ENCODE results near the gene PLXNA2. TPM values are rescaled to one million over a fixed set of nuclear protein-coding genes. Genes with fewer than 3 reads are reported as not detected.

PLXNA2 gene
- total RNA-seq, 2 experiments from 2014 or later = 0.84 to 1.6 TPM

GRCh38 chr1:208190784-208191183 lies 53.4 kb downstream of the PLXNA2 start:
- CTCF ChIA-PET = interaction anchor here (1.0 kb wide), 2 partner anchors 15 to 59 kb away, joined by 3 to 4 read pairs; no protein-coding TSS in a partner anchor
- ATAC-seq (no peak), DNase-seq (no peak)
- POLR2A ChIA-PET = no interaction called here
- Mint-ChIP-seq H3K4me1 (ENCODE audit: low read depth) (peaks cover 17% of the 10 kb centered on the region), H3K27ac (no peak overlapping the region), H3K9me3 (ENCODE audit: insufficient read depth) (no peaks in the 10 kb centered on the region), H3K36me3 (ENCODE audit: low read depth) (no peaks in the 10 kb centered on the region), H3K4me3 (no peak overlapping the region), H3K27me3 (ENCODE audit: low read depth) (peaks cover 29% of the 10 kb centered on the region)

- Mint-ChIP-seq H3K27ac (no peak overlapping the region), H3K27me3 (ENCODE audit: low read depth) (peaks cover 29% of the 10 kb centered on the region), H3K4me3 (no peak overlapping the region), H3K36me3 (ENCODE audit: low read depth) (no peaks in the 10 kb centered on the region), H3K9me3 (ENCODE audit: insufficient read depth) (no peaks in the 10 kb centered on the region), H3K4me1 (ENCODE audit: low read depth) (peaks cover 19% of the 10 kb centered on the region)
- ChIA-PET CTCF (interaction anchor here (2.4 kb wide), 1 partner anchor 56 kb away, joined by 8 read pairs; no protein-coding TSS in a partner anchor), POLR2A (no interaction called here)
- no peak for ATAC-seq
- no peak for DNase-seq
Measured at GRCh38 chr1:208189716-208190115, 54.5 kb downstream of the PLXNA2 start.

GRCh38 chr1:208189183-208189582 lies 55.0 kb downstream of the PLXNA2 start:
- DNase-seq (peak; percentile 42), ATAC-seq (peak; percentile 83)
- H3K4me3 Mint-ChIP-seq = no peak overlapping the region
- ChIA-PET POLR2A (interaction anchor here (0.6 kb wide), 1 partner anchor 57 kb away, joined by 3 read pairs; no protein-coding TSS in a partner anchor), CTCF (interaction anchor here (2.4 kb wide), 1 partner anchor 56 kb away, joined by 8 read pairs; no protein-coding TSS in a partner anchor)
- H3K4me1 Mint-ChIP-seq (ENCODE audit: low read depth) = peaks cover 19% of the 10 kb centered on the region
- peaks cover 27% of the 10 kb centered on the region for H3K27me3 Mint-ChIP-seq (ENCODE audit: low read depth)
- H3K36me3 Mint-ChIP-seq (ENCODE audit: low read depth) = no peaks in the 10 kb centered on the region
- H3K9me3 Mint-ChIP-seq (ENCODE audit: insufficient read depth) = no peaks in the 10 kb centered on the region
- no peak overlapping the region for H3K27ac Mint-ChIP-seq

GRCh38 chr1:208188607-208189006 lies 55.6 kb downstream of the PLXNA2 start:
- DNase-seq (no peak), ATAC-seq (no peak)
- POLR2A ChIA-PET = interaction anchor here (0.6 kb wide), 2 partner anchors 57 to 164 kb away, joined by 3 to 5 read pairs; no protein-coding TSS in a partner anchor
- Mint-ChIP-seq H3K36me3 (ENCODE audit: low read depth) (no peaks in the 10 kb centered on the region), H3K4me1 (ENCODE audit: low read depth) (peaks cover 19% of the 10 kb centered on the region), H3K27me3 (ENCODE audit: low read depth) (peaks cover 29% of the 10 kb centered on the region), H3K4me3 (no peak overlapping the region), H3K9me3 (ENCODE audit: insufficient read depth) (no peaks in the 10 kb centered on the region), H3K27ac (no peak overlapping the region)
- CTCF ChIA-PET = interaction anchor here (2.4 kb wide), 1 partner anchor 57 kb away, joined by 8 read pairs; no protein-coding TSS in a partner anchor

GRCh38 chr1:208187499-208188041 lies 56.6 kb downstream of the PLXNA2 start:
- Mint-ChIP-seq H3K9me3 (ENCODE audit: insufficient read depth) (no peaks in the 10 kb centered on the region), H3K27me3 (ENCODE audit: low read depth) (peaks cover 30% of the 10 kb centered on the region), H3K4me3 (no peak overlapping the region), H3K36me3 (ENCODE audit: low read depth) (no peaks in the 10 kb centered on the region), H3K4me1 (ENCODE audit: low read depth) (peaks cover 19% of the 10 kb centered on the region), H3K27ac (no peak overlapping the region)
- ChIA-PET CTCF (interaction anchor here (1.5 to 2.4 kb wide), 2 partner anchors 56 to 58 kb away, joined by 5 to 8 read pairs; no protein-coding TSS in a partner anchor), POLR2A (no interaction called here)
- no peak for ATAC-seq
- no peak for DNase-seq

GRCh38 chr1:208185801-208186231 lies 58.4 kb downstream of the PLXNA2 start:
- ATAC-seq = no peak
- ChIA-PET POLR2A (no interaction called here), CTCF (no interaction called here)
- H3K4me1 Mint-ChIP-seq (ENCODE audit: low read depth) = peaks cover 19% of the 10 kb centered on the region
- no peaks in the 10 kb centered on the region for H3K9me3 Mint-ChIP-seq (ENCODE audit: insufficient read depth)
- H3K36me3 Mint-ChIP-seq (ENCODE audit: low read depth) = no peaks in the 10 kb centered on the region
- DNase-seq = no peak
- no peak overlapping the region for H3K4me3 Mint-ChIP-seq
- peaks cover 30% of the 10 kb centered on the region for H3K27me3 Mint-ChIP-seq (ENCODE audit: low read depth)
- no peak overlapping the region for H3K27ac Mint-ChIP-seq

- no peaks in the 10 kb centered on the region for H3K9me3 Mint-ChIP-seq (ENCODE audit: insufficient read depth)
- peaks cover 30% of the 10 kb centered on the region for H3K27me3 Mint-ChIP-seq (ENCODE audit: low read depth)
- H3K36me3 Mint-ChIP-seq (ENCODE audit: low read depth) = no peaks in the 10 kb centered on the region
- H3K4me1 Mint-ChIP-seq (ENCODE audit: low read depth) = peaks cover 19% of the 10 kb centered on the region
- no peak overlapping the region for H3K4me3 Mint-ChIP-seq
- no peak for DNase-seq
- ChIA-PET POLR2A (no interaction called here), CTCF (interaction anchor here (1.3 kb wide), 1 partner anchor 54 kb away, joined by 4 read pairs; no protein-coding TSS in a partner anchor)
- ATAC-seq = no peak
- no peak overlapping the region for H3K27ac Mint-ChIP-seq
Measured at GRCh38 chr1:208184966-208185654, 59.1 kb downstream of the PLXNA2 start.

GRCh38 chr1:208183977-208184911 lies 59.9 kb downstream of the PLXNA2 start:
- POLR2A ChIA-PET = no interaction called here
- H3K27ac Mint-ChIP-seq = no peak overlapping the region
- no peaks in the 10 kb centered on the region for H3K9me3 Mint-ChIP-seq (ENCODE audit: insufficient read depth)
- H3K4me3 Mint-ChIP-seq = no peak overlapping the region
- no peak for ATAC-seq
- H3K36me3 Mint-ChIP-seq (ENCODE audit: low read depth) = no peaks in the 10 kb centered on the region
- H3K27me3 Mint-ChIP-seq (ENCODE audit: low read depth) = peaks cover 26% of the 10 kb centered on the region
- DNase-seq = no peak
- peaks cover 12% of the 10 kb centered on the region for H3K4me1 Mint-ChIP-seq (ENCODE audit: low read depth)
- CTCF ChIA-PET = interaction anchor here (1.3 kb wide), 1 partner anchor 53 kb away, joined by 4 read pairs; no protein-coding TSS in a partner anchor

- POLR2A ChIA-PET = interaction anchor here (0.9 kb wide), 1 partner anchor 8 kb away, joined by 3 read pairs; no protein-coding TSS in a partner anchor
- H3K27me3 Mint-ChIP-seq (ENCODE audit: low read depth) = peaks cover 23% of the 10 kb centered on the region
- H3K4me1 Mint-ChIP-seq (ENCODE audit: low read depth) = peaks cover 6% of the 10 kb centered on the region
- H3K36me3 Mint-ChIP-seq (ENCODE audit: low read depth) = no peaks in the 10 kb centered on the region
- H3K9me3 Mint-ChIP-seq (ENCODE audit: insufficient read depth) = no peaks in the 10 kb centered on the region
- DNase-seq (no peak), ATAC-seq (no peak)
- CTCF ChIA-PET = no interaction called here
- H3K27ac Mint-ChIP-seq = no peak overlapping the region
- no peak overlapping the region for H3K4me3 Mint-ChIP-seq
Measured at GRCh38 chr1:208182880-208183645, 61.1 kb downstream of the PLXNA2 start.

- Mint-ChIP-seq H3K27ac (no peak overlapping the region), H3K27me3 (ENCODE audit: low read depth) (peaks cover 17% of the 10 kb centered on the region), H3K9me3 (ENCODE audit: insufficient read depth) (no peaks in the 10 kb centered on the region), H3K4me3 (no peak overlapping the region), H3K4me1 (ENCODE audit: low read depth) (peaks cover 6% of the 10 kb centered on the region), H3K36me3 (ENCODE audit: low read depth) (no peaks in the 10 kb centered on the region)
- DNase-seq = no peak
- POLR2A ChIA-PET = no interaction called here
- CTCF ChIA-PET = no interaction called here
- no peak for ATAC-seq
Measured at GRCh38 chr1:208181364-208181763, 62.8 kb downstream of the PLXNA2 start.

GRCh38 chr1:208180421-208180820 lies 63.8 kb downstream of the PLXNA2 start:
- DNase-seq = no peak
- POLR2A ChIA-PET = no interaction called here
- H3K36me3 Mint-ChIP-seq (ENCODE audit: low read depth) = no peaks in the 10 kb centered on the region
- H3K4me3 Mint-ChIP-seq = no peak overlapping the region
- no peak overlapping the region for H3K27ac Mint-ChIP-seq
- H3K27me3 Mint-ChIP-seq (ENCODE audit: low read depth) = peaks cover 14% of the 10 kb centered on the region
- no peak for ATAC-seq
- no peaks in the 10 kb centered on the region for H3K9me3 Mint-ChIP-seq (ENCODE audit: insufficient read depth)
- H3K4me1 Mint-ChIP-seq (ENCODE audit: low read depth) = no peaks in the 10 kb centered on the region
- CTCF ChIA-PET = no interaction called here
